ENCODE results near the gene CDK5R2. TPM values are rescaled to one million over a fixed set of nuclear protein-coding genes. Genes with fewer than 3 reads are reported as not detected.
A peak's percentile ranks its signal among the peaks of the same experiment; 100 is the strongest.

Gene CDK5R2
- total and polyA plus RNA-seq, 2 of the 13 experiments (the other 11 are each of a cell fraction or from before 2014, with no cell fraction given): not detected

DNA sequence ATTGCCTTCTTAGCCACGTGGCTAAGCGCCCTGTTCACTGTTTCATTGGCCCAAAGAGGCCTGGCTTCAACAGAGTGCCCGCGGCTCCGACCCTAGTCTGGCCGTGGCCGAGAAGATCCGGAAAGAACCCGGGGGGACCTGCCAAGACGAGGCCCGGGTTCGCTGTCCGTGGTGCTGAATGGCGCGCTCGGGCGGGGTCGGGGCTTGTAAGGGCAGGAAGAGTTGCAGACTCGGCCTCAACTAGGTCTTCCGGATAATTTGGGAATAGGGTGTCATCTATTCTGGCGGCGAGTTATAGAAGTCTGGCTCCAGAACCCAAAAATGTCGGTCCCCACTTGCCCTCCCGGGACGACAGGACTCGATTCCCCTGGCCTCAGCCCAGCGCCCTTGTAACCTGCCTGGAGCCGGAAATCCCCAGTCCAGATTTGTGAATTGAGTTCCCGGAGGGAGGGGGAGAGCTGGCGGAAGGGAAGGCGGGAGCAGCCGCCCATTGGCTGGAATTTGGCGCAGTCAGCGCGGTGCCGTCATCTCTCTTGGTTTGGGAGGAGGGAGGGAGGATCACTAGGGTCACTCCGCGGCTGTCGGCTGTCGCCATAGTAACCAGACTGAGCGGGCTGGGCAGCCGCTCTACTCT is 3.5 kb downstream of the CDK5R2 start (continued):
- TF ChIP-seq, protein P1, sequence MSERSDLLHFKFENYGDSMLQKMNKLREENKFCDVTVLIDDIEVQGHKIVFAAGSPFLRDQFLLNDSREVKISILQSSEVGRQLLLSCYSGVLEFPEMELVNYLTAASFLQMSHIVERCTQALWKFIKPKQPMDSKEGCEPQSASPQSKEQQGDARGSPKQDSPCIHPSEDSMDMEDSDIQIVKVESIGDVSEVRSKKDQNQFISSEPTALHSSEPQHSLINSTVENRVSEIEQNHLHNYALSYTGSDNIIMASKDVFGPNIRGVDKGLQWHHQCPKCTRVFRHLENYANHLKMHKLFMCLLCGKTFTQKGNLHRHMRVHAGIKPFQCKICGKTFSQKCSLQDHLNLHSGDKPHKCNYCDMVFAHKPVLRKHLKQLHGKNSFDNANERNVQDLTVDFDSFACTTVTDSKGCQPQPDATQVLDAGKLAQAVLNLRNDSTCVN (CRISPR knock-in tag; IDR thresholded peaks at IDR 0.05; ENCODE audit: borderline replicate concordance): peak; percentile 93
- TF ChIP-seq SRSF4 (IDR thresholded peaks at IDR 0.05; ENCODE audit: low read depth, low read length, poor library complexity, severe bottlenecking) (no peak), MTF1 (CRISPR knock-in tag; IDR thresholded peaks at IDR 0.05) (peak; percentile 80; the same call in 1 of the 2 replicates), KLF16 (CRISPR knock-in tag; IDR thresholded peaks at IDR 0.05) (peak in 1 of 2 experiments; percentile 96; a peak in 2 of 4 replicates), ELF1 (CRISPR knock-in tag; IDR thresholded peaks at IDR 0.05) (peak; percentile 39; the same call in 1 of the 2 replicates), ZNF543 (CRISPR knock-in tag; IDR thresholded peaks at IDR 0.05) (peak; percentile 74; the same call in 1 of the 2 replicates), THYN1 (CRISPR knock-in tag; IDR thresholded peaks at IDR 0.05; ENCODE audit: borderline replicate concordance, low read depth) (no peak), ETV5 (CRISPR knock-in tag; IDR thresholded peaks at IDR 0.05; ENCODE audit: borderline replicate concordance) (peak; percentile 44; the same call in 1 of the 2 replicates), PAX8 (CRISPR knock-in tag; IDR thresholded peaks at IDR 0.05; ENCODE audit: borderline replicate concordance) (no peak), ZNF431 (CRISPR knock-in tag; IDR thresholded peaks at IDR 0.05; ENCODE audit: borderline replicate concordance, low read depth) (peak; percentile 81), JUND (CRISPR knock-in tag; IDR thresholded peaks at IDR 0.05) (no peak), ERF (CRISPR knock-in tag; IDR thresholded peaks at IDR 0.05) (peak; percentile 95), ZIK1 (CRISPR knock-in tag; IDR thresholded peaks at IDR 0.05; ENCODE audit: borderline replicate concordance, low read depth) (peak; percentile 83; the same call in 1 of the 2 replicates), FOXK1 (CRISPR knock-in tag; IDR thresholded peaks at IDR 0.05; ENCODE audit: borderline replicate concordance, low read depth) (peak; percentile 77; the same call in 1 of the 2 replicates), ZFP41 (CRISPR knock-in tag; IDR thresholded peaks at IDR 0.05; ENCODE audit: borderline replicate concordance) (no peak), PHF8 (CRISPR knock-in tag; IDR thresholded peaks at IDR 0.05) (peak; percentile 38; the same call in 1 of the 2 replicates), SRSF1 (optimal IDR thresholded peaks at IDR 0.05; ENCODE audit: low read depth, low read length) (no peak), ZFP62 (CRISPR knock-in tag; IDR thresholded peaks at IDR 0.05) (no peak), ZNF761 (CRISPR knock-in tag; conservative IDR thresholded peaks at IDR 0.05) (peak; percentile 63; the same call in 1 of the 2 replicates), DPF2 (CRISPR knock-in tag; IDR thresholded peaks at IDR 0.05; ENCODE audit: borderline replicate concordance, low read depth) (no peak), ZNF12 (CRISPR knock-in tag; IDR thresholded peaks at IDR 0.05) (peak; percentile 88), HDAC1 (CRISPR knock-in tag; IDR thresholded peaks at IDR 0.05) (peak; percentile 47; the same call in 1 of the 2 replicates), GZF1 (CRISPR knock-in tag; IDR thresholded peaks at IDR 0.05) (0 out of 2 replicates have a peak, but pooled peaks have one; percentile 33)
- TF ChIP-seq, protein P2, sequence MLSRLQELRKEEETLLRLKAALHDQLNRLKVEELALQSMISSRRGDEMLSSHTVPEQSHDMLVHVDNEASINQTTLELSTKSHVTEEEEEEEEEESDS (CRISPR knock-in tag; IDR thresholded peaks at IDR 0.05; ENCODE audit: borderline replicate concordance): no peak
- TF ChIP-seq, protein P3, sequence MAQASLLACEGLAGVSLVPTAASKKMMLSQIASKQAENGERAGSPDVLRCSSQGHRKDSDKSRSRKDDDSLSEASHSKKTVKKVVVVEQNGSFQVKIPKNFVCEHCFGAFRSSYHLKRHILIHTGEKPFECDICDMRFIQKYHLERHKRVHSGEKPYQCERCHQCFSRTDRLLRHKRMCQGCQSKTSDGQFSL (CRISPR knock-in tag; IDR thresholded peaks at IDR 0.05): no peak
- TF ChIP-seq, protein P4, sequence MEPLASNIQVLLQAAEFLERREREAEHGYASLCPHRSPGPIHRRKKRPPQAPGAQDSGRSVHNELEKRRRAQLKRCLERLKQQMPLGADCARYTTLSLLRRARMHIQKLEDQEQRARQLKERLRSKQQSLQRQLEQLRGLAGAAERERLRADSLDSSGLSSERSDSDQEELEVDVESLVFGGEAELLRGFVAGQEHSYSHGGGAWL (CRISPR knock-in tag; IDR thresholded peaks at IDR 0.05): peak; percentile 96
